GM12891 (cell line): ENCODE results near the gene GGA2.

ENCODE experiments used
- POLR2A ChIP-seq: IDR thresholded peaks from 2 replicates; pipeline ENCODE4 v1.6.1; 2011; ENCODE audit warnings: low read depth, low read length, control low read depth
- POLR2AphosphoS5 ChIP-seq: IDR thresholded peaks from 2 replicates; pipeline ENCODE4 v1.6.1; 2011; ENCODE audit warnings: low read depth, low read length, control low read depth
- POU2F2 ChIP-seq: IDR thresholded peaks from 2 replicates; pipeline ENCODE4 v1.6.1; 2011; ENCODE audit warnings: low read depth, mild to moderate bottlenecking, control low read depth, low read length, moderate library complexity

DNA sequence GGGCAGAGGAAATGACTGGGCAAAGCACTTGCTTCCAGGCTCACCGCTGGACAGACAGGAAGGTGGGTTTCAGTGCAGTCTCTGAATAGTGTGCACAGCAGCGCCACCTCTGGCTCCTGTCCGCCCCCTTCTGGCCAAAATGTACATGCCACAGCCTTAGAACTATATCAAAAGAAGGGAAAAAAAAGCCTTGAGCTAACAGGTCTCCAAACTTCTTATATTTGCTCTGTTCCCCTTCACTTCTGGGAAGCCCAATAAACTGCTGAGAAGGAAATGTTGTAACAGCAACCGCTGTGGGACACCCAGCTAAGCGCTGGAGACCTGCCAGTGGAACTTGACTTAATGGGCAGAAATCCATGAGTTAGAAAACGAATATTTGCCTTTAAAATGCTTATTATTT lies 74.8 kb downstream of the GGA2 start:
- TF ChIP-seq POLR2A (no peak), POLR2AphosphoS5 (no peak), POU2F2 (no peak)
